Bronchial epithelial cell (primary cell): ENCODE data around the gene BCAN. TPM values are rescaled to one million over a fixed set of nuclear protein-coding genes. Genes with fewer than 3 reads are reported as not detected.
"Not testable (repeated sequence)": the region's sequence is repeated elsewhere in the genome, so short reads cannot be mapped to it uniquely, and the experiment has no call there.

ENCODE experiments used
- DNase-seq: peaks from one replicate; pipeline ENCODE4 v3.0.0-alpha.2; 2010; ENCODE audit warnings: low read depth
- FAIRE-seq: peaks from 2 replicates; lab custom pipeline; 2011; peaks lifted over from hg19 to GRCh38; lab: Jason Lieb, UNC
- H3K27me3 ChIP-seq: 2 replicates; pipeline ENCODE4 v1.5.1; 2011; ENCODE audit warnings: low read length; ENCODE audit not compliant: control insufficient read depth, insufficient read depth
- H3K36me3 ChIP-seq: 2 replicates; pipeline ENCODE4 v1.5.1; 2011; ENCODE audit warnings: low read length; ENCODE audit not compliant: control insufficient read depth, insufficient read depth
- H3K4me3 ChIP-seq: 2 replicates; pipeline ENCODE4 v1.5.1; 2011; ENCODE audit warnings: mild to moderate bottlenecking, low read depth, low read length, control low read depth
- total RNA-seq: library from RNA; depleted of rRNA; stranded (reverse); fragments of >200 nt; gene quantifications from 2 replicates; pipeline ENCODE4 v1.2.1, GENCODE V29; 2014
- TF ChIP-seq, protein P1 (sequence below): IDR thresholded peaks from 2 replicates; pipeline ENCODE4 v1.5.1; 2011; ENCODE audit warnings: mild to moderate bottlenecking, moderate library complexity, low read length, control low read depth, inconsistent platforms; ENCODE audit not compliant: insufficient read depth, severe bottlenecking

Gene BCAN
- total RNA-seq, 1 donor from 2014 or later: not detected

DNA sequence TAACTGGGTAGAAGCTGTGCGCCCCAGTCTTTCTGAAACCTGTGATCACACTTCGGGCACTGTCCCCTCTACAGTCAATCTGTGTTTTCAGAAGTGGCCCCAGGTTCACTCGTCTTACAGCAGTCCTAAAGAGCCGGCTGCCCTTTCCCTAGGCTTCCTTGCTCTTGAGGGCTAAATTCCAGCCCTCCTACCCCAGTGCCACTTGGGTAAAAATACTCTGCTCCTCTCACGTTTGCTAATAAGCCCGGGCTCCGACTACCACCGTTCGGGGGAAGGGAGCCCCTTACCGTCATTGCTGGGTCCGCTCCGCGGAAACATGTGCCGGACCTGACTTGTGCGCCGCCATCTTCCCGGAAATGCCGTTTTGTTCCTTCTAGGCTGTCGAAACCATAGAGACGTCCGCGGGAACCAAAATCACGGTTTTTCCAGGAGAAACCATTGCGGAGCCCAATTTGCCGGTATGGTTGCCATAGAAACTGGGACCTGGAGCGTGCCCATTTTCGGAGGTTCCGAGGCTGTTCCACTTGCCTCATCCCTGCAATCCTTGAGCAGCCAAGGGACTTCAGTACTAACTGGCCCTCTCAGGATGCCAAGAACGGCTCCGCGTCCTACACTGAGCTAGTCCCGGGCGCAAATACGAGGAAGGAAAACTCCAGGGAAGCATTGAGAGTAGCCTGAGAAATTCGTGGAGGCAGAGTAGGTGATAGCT, 40.6 kb upstream of the BCAN start, which contains the start of gene GPATCH4:
Gene GPATCH4 (minus strand): TSS at position 358 of the 709 bp plus-strand sequence.
- Histone ChIP-seq H3K36me3 (peaks cover 8% of the 10 kb centered on the region), H3K27me3 (no peaks in the 10 kb centered on the region), H3K4me3 (peak within 1 kb of the TSS; percentile 65)
- TF ChIP-seq, protein P1, sequence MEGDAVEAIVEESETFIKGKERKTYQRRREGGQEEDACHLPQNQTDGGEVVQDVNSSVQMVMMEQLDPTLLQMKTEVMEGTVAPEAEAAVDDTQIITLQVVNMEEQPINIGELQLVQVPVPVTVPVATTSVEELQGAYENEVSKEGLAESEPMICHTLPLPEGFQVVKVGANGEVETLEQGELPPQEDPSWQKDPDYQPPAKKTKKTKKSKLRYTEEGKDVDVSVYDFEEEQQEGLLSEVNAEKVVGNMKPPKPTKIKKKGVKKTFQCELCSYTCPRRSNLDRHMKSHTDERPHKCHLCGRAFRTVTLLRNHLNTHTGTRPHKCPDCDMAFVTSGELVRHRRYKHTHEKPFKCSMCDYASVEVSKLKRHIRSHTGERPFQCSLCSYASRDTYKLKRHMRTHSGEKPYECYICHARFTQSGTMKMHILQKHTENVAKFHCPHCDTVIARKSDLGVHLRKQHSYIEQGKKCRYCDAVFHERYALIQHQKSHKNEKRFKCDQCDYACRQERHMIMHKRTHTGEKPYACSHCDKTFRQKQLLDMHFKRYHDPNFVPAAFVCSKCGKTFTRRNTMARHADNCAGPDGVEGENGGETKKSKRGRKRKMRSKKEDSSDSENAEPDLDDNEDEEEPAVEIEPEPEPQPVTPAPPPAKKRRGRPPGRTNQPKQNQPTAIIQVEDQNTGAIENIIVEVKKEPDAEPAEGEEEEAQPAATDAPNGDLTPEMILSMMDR: no peak
- FAIRE-seq: no peak
- DNase-seq: peak; percentile 63

DNA sequence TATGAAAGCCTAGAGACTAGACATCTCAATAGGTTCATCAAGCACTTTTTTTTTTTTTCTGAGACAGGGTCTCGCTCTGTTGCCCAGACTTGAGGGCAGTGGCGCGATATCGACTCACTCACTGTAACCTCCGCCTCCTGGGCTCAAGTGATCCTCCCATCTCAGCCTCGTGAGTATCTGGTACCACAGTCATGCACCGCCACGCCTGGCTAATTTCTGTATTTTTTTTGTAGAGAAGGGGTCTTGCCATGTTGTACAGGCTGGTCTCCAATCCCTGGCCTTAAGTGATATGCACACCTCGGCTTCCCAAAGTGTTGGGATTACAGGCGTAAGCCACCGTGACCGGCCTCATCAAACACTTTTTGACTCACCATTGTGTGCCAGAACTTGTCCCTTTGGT, 40.0 kb upstream of the BCAN start:
- H3K36me3 ChIP-seq: peaks cover 5% of the 10 kb centered on the region
- no peaks in the 10 kb centered on the region for H3K27me3 ChIP-seq
- no peak for FAIRE-seq

DNA sequence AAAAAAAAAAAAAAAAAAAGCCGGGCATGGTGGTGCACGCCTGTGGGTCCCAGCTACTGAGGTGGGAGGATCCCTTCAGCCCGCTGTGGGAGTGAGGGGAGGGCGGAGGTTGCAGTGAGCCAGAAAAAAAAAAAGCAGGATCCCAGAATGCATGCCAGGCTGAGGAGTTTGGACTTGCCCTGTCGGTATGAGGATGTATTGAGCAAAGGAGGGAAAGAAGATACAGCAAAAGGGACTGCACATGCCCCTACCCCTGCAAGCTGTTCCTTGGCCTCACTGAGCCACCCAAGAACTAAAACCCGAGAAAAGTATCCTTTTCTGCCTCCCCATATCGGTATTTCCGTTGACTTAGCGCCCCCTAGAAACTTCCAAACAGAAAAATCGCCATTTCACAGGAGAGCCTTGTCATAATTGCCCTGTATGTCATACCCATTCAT, 39.3 kb upstream of the BCAN start:
- no peaks in the 10 kb centered on the region for H3K27me3 ChIP-seq
- FAIRE-seq (no peak), DNase-seq (peak; percentile 88)
- TF ChIP-seq, protein P1: peak; percentile 18
- H3K4me3 ChIP-seq: no peak overlapping the region
- H3K36me3 ChIP-seq: peaks cover 4% of the 10 kb centered on the region

More for the DNA sequence above, 40.0 kb upstream of the BCAN start:
- TF ChIP-seq, protein P1: no peak
- H3K4me3 ChIP-seq: peak overlapping the region; percentile 65
- DNase-seq: peak; percentile 29

DNA sequence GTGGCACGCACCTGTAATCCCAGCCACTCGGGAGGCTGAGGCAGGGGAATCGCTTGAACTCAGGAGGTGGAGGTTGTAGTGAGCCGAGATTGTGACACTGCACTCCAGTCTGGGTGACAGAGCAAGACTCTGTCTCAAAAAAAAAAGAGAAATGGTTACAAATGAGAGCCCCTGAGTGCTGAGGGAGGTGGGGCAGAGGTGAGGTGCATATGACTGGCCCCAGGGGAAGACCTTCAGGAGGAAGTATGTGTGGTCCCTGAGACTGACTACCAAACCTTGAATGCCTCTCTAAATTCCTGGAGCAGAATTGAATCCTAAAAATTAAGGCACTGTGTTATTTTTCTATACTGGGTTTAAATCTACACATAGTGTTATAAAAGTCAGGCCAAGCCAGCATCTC, 34.6 kb upstream of the BCAN start:
- not testable (repeated sequence) for H3K36me3 ChIP-seq, H3K27me3 ChIP-seq, DNase-seq, FAIRE-seq, H3K4me3 ChIP-seq

DNA sequence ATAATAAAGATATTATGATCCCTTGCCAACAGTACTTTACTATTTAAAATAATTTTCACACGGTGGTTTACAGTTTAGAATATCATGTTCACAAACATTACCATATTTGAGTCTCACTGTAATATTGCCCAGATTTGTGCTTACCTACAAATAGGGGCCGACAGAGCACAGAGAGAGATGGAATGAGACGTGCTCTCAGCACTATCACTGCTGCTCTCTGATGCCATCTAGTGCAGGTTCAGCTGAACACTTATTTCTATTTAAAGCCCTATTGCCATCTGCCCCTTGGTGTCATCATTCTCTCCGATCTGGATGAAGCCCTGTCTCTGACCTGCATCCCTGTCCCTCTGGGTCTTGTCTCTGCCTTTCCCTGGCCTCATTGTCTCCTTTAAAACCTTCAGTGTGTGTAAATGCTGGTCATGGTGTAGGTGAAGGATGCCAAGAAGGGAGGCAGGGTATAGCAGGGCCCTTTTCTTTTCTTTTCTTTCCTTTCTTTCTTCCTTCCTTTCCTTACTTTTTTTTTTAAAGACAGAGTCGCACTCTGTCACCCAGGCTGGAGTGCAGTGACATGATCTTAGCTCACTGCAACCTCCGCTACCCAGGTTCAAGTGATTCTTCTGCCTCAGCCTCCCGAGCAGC, 33.8 kb upstream of the BCAN start:
- FAIRE-seq (no peak), DNase-seq (peak; percentile 75)
- no peaks in the 10 kb centered on the region for H3K27me3 ChIP-seq
- TF ChIP-seq, protein P1: peak; percentile 88
- H3K36me3 ChIP-seq: no peaks in the 10 kb centered on the region
- H3K4me3 ChIP-seq: no peak overlapping the region

DNA sequence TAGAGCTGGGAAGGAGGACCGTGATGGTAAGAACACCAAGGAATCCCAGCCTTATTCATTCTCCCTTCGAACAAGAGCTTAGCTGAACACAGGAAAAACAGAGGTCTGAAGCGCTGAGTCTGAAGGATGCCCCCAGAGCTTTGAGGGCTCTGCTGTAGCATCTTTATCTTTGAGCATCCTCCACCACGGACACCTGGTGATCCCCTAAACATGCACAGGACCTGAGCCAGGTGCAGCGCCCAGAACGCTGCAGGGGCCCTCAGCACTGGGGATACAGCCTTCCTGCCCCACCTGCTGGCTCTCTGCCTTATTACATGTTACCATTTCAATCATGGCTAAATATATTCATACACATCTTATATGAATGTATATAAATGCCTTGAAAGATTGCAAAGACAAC, 32.9 kb upstream of the BCAN start:
- FAIRE-seq (no peak), DNase-seq (peak; percentile 40)
- TF ChIP-seq, protein P1: peak; percentile 70
- H3K4me3 ChIP-seq: no peak overlapping the region
- no peaks in the 10 kb centered on the region for H3K36me3 ChIP-seq
- H3K27me3 ChIP-seq: no peaks in the 10 kb centered on the region

DNA sequence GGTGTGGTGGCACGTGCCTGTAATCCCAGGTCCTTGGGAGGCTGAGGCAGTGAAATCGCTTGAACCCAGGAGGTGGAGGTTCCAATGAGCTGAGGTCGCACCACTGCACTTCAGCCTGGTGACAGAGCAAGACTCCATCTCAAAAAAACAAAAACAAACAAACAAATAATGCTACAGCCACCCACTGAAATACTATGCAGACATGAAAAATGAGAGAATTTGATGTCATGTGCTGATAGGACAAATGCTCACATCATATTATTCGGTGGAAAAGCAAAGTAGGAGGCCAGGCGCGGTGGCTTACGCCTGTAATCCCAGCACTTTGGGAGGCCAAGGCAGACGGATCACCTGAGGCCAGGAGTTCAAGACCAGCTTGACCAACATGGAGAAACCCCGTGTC, 31.8 kb upstream of the BCAN start:
- H3K4me3 ChIP-seq, H3K36me3 ChIP-seq, DNase-seq, H3K27me3 ChIP-seq, FAIRE-seq: not testable (repeated sequence)
